OCI-LY3 (cell line): Measurements from ENCODE around the gene MON2.
A peak's percentile ranks its signal among the peaks of the same experiment; 100 is the strongest.
"Not testable (repeated sequence)": the region's sequence is repeated elsewhere in the genome, so short reads cannot be mapped to it uniquely, and the experiment has no call there.

ENCODE experiments used
- H2AFZ ChIP-seq: fragments of 200-600, 300-600 bp; shearing (Covaris generic); 2 replicates; pipeline ENCODE4 v1.6.0; 2014; ENCODE audit warnings: antibody characterized with exemption, low read depth, low read length
- H3K27ac ChIP-seq: fragments of 200-600, 300-600 bp; sonication (generic); 2 replicates; pipeline ENCODE4 v1.5.1; 2014; ENCODE audit warnings: mild to moderate bottlenecking, low read length, moderate library complexity, mixed read lengths
- H3K27me3 ChIP-seq: fragments of 200-600, 300-600 bp; sonication (generic); 2 replicates; pipeline ENCODE4 v1.6.1; 2014; ENCODE audit warnings: low read depth, low read length, mixed read lengths
- H3K36me3 ChIP-seq: fragments of 200-600, 300-600 bp; sonication (generic); replicated peaks from 2 replicates; pipeline ENCODE3; 2014; ENCODE audit warnings: low read depth, low read length, mixed read lengths
- H3K4me1 ChIP-seq: fragments of 300-600, 200-600 bp; sonication (generic); 2 replicates; pipeline ENCODE4 v1.6.1; 2014; ENCODE audit warnings: low read length, mixed read lengths
- H3K4me2 ChIP-seq: fragments of 200-600, 300-600 bp; sonication (generic); 2 replicates; pipeline ENCODE4 v1.6.1; 2014; ENCODE audit warnings: low read length, mixed read lengths
- H3K4me3 ChIP-seq: fragments of 300-600, 200-600 bp; sonication (generic); 2 replicates; pipeline ENCODE4 v1.5.1; 2014; ENCODE audit warnings: antibody characterized with exemption, mild to moderate bottlenecking, low read length, moderate library complexity
- H3K79me2 ChIP-seq: fragments of 300-600, 200-600 bp; shearing (Covaris generic); 2 replicates; pipeline ENCODE4 v1.6.1; 2014; ENCODE audit warnings: mild to moderate bottlenecking, low read length, mixed read lengths
- H3K9ac ChIP-seq: fragments of 300-600, 200-600 bp; shearing (Covaris generic); 2 replicates; pipeline ENCODE4 v1.6.0; 2014; ENCODE audit warnings: mild to moderate bottlenecking, low read length, moderate library complexity
- H3K9me3 ChIP-seq: fragments of 200-600, 300-600 bp; shearing (Covaris generic); 2 replicates; pipeline ENCODE4 v1.6.1; 2014; ENCODE audit warnings: low read length, mixed read lengths; ENCODE audit not compliant: insufficient read depth
- H4K20me1 ChIP-seq: fragments of 200-600, 300-600 bp; sonication (generic); 2 replicates; pipeline ENCODE4 v1.6.1; 2016; ENCODE audit warnings: low read length, mixed read lengths; ENCODE audit not compliant: insufficient read depth
- CTCF ChIP-seq: fragments of 200-600, 300-600 bp; sonication (generic); IDR thresholded peaks from 2 replicates; pipeline ENCODE4 v1.5.1; 2014; ENCODE audit warnings: antibody characterized with exemption, low read length, low read depth
- EZH2phosphoT487 ChIP-seq: fragments of 200-600 bp; shearing (Covaris generic); IDR thresholded peaks from 2 replicates; pipeline ENCODE4 v1.6.1; 2018; ENCODE audit warnings: antibody characterized with exemption, mixed run types, low read depth

The MON2 gene

GRCh38 chr12:62458626-62459025 lies 8.0 kb upstream of the MON2 start:
- no peaks in the 10 kb centered on the region for H3K79me2 ChIP-seq
- H3K4me1 ChIP-seq = no peaks in the 10 kb centered on the region
- H3K4me2 ChIP-seq = no peak overlapping the region
- H4K20me1 ChIP-seq = no peaks in the 10 kb centered on the region
- TF ChIP-seq CTCF (no peak), EZH2phosphoT487 (no peak)
- H3K36me3 ChIP-seq = no peaks in the 10 kb centered on the region
- H3K9ac ChIP-seq = no peak overlapping the region
- no peak overlapping the region for H3K27ac ChIP-seq
- H3K27me3 ChIP-seq = no peaks in the 10 kb centered on the region
- no peaks in the 10 kb centered on the region for H3K9me3 ChIP-seq
- H2AFZ ChIP-seq = no peak overlapping the region
- no peak overlapping the region for H3K4me3 ChIP-seq

- Histone ChIP-seq H3K79me2 (no peaks in the 10 kb centered on the region), H3K4me1 (no peaks in the 10 kb centered on the region), H3K27me3 (no peaks in the 10 kb centered on the region), H3K27ac (no peak overlapping the region), H2AFZ (no peak overlapping the region), H3K4me3 (no peak overlapping the region), H3K9me3 (no peaks in the 10 kb centered on the region), H3K9ac (no peak overlapping the region), H4K20me1 (no peaks in the 10 kb centered on the region), H3K36me3 (no peaks in the 10 kb centered on the region), H3K4me2 (no peak overlapping the region)
- TF ChIP-seq EZH2phosphoT487 (no peak), CTCF (no peak)
These were observed 6.7 kb upstream of the MON2 start for GRCh38 chr12:62459976-62460375.

GRCh38 chr12:62461171-62461837 lies 5.3 kb upstream of the MON2 start:
- H3K79me2 ChIP-seq, H3K9ac ChIP-seq, H2AFZ ChIP-seq, H3K36me3 ChIP-seq, H3K9me3 ChIP-seq, H3K4me1 ChIP-seq, H4K20me1 ChIP-seq, H3K27me3 ChIP-seq, H3K4me3 ChIP-seq, H3K27ac ChIP-seq, H3K4me2 ChIP-seq: not testable (repeated sequence)

- H3K4me3 ChIP-seq, H3K4me2 ChIP-seq, H2AFZ ChIP-seq, H3K9me3 ChIP-seq, H3K27ac ChIP-seq, H3K36me3 ChIP-seq, H3K27me3 ChIP-seq, H4K20me1 ChIP-seq, H3K9ac ChIP-seq: not testable (repeated sequence)
- peaks cover 18% of the 10 kb centered on the region for H3K79me2 ChIP-seq
- peaks cover 13% of the 10 kb centered on the region for H3K4me1 ChIP-seq
These were observed 3.4 kb upstream of the MON2 start for GRCh38 chr12:62463252-62463651.

GRCh38 chr12:62466018-62466593 lies 520 bp upstream of the MON2 start:
- Histone ChIP-seq H2AFZ (peak overlapping the region; percentile 99), H4K20me1 (peaks cover 2% of the 10 kb centered on the region; the same call in 1 of the 2 replicates), H3K36me3 (peaks cover 6% of the 10 kb centered on the region), H3K4me1 (peaks cover 13% of the 10 kb centered on the region), H3K79me2 (peaks cover 42% of the 10 kb centered on the region), H3K4me3 (peak overlapping the region; percentile 94), H3K9me3 (no peaks in the 10 kb centered on the region), H3K4me2 (peak overlapping the region; percentile 93), H3K27ac (peak overlapping the region; percentile 73), H3K27me3 (no peaks in the 10 kb centered on the region), H3K9ac (peak overlapping the region; percentile 95)
- TF ChIP-seq EZH2phosphoT487 (no peak), CTCF (no peak)
